ENCODE data around the gene CPNE8. TPM values are rescaled to one million over a fixed set of nuclear protein-coding genes. Genes with fewer than 3 reads are reported as not detected.
A peak's percentile ranks its signal among the peaks of the same experiment; 100 is the strongest.

The CPNE8 gene
- total RNA-seq, 1 donor from 2014 or later = 3.2 TPM

DNA sequence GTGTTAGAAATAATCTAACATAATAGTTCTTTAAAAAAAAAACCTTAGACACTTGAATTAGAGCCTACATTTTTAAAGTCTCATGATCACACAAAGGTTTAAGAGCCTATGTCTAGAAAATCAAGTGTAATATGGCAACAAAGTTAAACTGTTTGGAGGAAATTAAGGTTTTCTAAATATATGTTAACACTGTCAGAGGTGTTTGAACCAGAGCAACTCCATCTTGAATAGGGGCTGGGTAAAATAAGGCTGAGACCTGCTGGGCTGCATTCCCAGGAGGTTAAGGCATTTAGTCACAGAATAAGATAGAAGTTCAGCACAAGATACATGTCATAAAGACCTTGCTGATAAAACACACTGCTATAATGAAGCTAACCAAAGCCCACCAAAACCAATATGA lies 12.4 kb downstream of the CPNE8 start:
- Mint-ChIP-seq H3K4me1 (ENCODE audit: unreplicated experiment) (no peaks in the 10 kb centered on the region), H3K4me3 (no peak overlapping the region), H3K36me3 (no peaks in the 10 kb centered on the region), H3K27me3 (no peaks in the 10 kb centered on the region), H3K27ac (no peak overlapping the region), H3K9me3 (no peaks in the 10 kb centered on the region)
- TF ChIP-seq, protein P1, sequence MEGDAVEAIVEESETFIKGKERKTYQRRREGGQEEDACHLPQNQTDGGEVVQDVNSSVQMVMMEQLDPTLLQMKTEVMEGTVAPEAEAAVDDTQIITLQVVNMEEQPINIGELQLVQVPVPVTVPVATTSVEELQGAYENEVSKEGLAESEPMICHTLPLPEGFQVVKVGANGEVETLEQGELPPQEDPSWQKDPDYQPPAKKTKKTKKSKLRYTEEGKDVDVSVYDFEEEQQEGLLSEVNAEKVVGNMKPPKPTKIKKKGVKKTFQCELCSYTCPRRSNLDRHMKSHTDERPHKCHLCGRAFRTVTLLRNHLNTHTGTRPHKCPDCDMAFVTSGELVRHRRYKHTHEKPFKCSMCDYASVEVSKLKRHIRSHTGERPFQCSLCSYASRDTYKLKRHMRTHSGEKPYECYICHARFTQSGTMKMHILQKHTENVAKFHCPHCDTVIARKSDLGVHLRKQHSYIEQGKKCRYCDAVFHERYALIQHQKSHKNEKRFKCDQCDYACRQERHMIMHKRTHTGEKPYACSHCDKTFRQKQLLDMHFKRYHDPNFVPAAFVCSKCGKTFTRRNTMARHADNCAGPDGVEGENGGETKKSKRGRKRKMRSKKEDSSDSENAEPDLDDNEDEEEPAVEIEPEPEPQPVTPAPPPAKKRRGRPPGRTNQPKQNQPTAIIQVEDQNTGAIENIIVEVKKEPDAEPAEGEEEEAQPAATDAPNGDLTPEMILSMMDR (conservative IDR thresholded peaks at IDR 0.05) = no peak
- DNase-seq (ENCODE audit: extremely low spot score, unreplicated experiment) = no peak

DNA sequence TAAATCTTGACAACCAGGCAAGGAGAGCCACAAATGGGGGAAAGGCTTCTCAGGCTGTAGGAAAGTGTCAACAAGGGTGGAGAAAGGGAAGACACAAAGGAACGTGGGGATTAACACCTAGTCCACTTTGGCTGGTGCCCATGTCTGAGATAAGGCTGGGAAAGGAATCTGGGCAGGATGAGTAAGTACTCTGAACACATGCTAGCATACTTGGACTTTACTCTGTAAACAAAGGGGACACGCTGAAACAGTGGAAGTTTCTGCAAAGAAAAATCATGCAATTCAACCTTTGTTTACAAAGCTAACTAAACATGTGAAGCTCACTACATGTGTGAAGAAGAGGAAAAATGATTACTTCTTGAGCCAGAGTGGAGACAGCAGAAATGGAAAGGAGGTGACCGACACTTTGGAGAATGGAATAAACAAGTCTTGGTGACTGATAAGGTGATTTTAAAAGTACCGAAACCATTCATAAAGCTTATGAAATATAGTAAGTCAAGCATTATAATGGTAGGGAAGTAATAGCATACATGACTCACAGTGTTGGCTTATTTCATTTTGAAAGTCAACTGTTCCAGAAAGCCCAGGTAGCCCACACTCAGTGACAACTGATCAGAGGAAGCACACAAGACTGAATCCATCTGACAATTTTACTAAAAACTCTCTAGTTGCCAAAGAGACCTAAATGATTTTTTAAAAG lies 13.2 kb downstream of the CPNE8 start:
- H3K36me3 Mint-ChIP-seq = no peaks in the 10 kb centered on the region
- no peak overlapping the region for H3K4me3 Mint-ChIP-seq
- no peaks in the 10 kb centered on the region for H3K9me3 Mint-ChIP-seq
- no peaks in the 10 kb centered on the region for H3K4me1 Mint-ChIP-seq (ENCODE audit: unreplicated experiment)
- no peaks in the 10 kb centered on the region for H3K27me3 Mint-ChIP-seq
- no peak for DNase-seq (ENCODE audit: extremely low spot score, unreplicated experiment)
- TF ChIP-seq, protein P1 (conservative IDR thresholded peaks at IDR 0.05) = no peak
- peak overlapping the region; percentile 20 for H3K27ac Mint-ChIP-seq

DNA sequence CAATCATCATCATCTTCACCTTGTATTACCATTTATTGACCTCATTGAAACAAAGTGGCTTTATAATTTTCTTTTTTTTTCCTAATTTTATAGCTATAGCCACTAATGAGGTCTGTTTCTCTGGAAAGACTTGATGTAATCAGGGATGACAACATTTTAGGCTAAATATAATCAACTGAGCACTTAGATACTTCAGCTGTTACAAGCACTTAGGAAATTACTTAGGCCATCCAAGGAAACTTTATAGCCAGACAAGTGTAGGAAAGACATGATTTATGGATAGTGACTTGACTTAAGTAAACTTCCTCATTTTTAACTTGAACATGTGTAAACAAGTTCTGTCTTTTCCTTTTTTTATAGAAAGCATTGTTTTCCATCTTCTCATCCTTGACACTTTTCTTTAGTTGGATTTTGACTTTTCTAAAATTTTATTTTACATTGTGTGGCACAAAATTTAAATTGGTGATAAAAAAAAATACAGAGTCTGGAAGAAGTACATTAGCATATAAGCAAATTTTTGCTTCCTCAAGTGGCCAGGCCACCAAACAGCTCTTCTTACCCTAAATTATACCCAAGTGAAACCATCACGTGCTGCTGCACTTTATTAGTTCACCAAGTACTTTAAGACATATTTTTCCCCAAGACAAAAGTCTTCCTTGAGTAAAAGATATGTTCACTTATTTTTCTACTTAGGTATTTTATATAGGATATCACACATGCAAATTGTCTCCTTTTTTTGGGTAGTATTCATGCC lies 15.1 kb downstream of the CPNE8 start:
- Mint-ChIP-seq H3K36me3 (no peaks in the 10 kb centered on the region), H3K27me3 (no peaks in the 10 kb centered on the region), H3K4me3 (no peak overlapping the region), H3K4me1 (ENCODE audit: unreplicated experiment) (no peaks in the 10 kb centered on the region), H3K27ac (no peak overlapping the region), H3K9me3 (no peaks in the 10 kb centered on the region)
- no peak for DNase-seq (ENCODE audit: extremely low spot score, unreplicated experiment)
- TF ChIP-seq, protein P1 (conservative IDR thresholded peaks at IDR 0.05) = no peak

DNA sequence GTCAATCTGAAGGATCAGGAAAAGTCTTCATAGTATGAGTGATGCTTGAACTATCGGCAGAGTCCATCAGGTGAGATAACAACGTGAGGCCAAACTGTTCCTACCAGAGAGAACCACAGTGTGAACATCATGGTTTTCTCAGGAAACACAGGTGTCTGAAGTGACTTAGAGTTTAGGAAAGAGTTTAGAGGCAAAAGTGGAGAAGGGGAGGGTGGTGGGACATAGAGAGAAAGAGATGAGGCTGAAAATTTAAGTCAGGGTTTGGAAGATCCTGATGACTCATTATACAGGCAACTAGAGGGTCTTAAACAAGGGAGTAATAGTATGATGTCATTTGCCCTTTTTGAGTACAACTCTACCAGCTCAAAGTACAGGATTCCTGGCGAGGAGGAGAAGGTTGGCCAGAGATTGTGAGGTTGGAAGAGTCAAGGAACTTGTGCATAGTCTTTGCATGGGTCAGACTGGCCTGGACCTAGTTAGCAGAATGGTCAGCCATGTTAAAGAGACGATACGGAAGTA lies 16.0 kb downstream of the CPNE8 start:
- TF ChIP-seq, protein P1 (conservative IDR thresholded peaks at IDR 0.05) = no peak
- Mint-ChIP-seq H3K9me3 (no peaks in the 10 kb centered on the region), H3K36me3 (no peaks in the 10 kb centered on the region), H3K27ac (no peak overlapping the region), H3K4me3 (no peak overlapping the region), H3K27me3 (no peaks in the 10 kb centered on the region), H3K4me1 (ENCODE audit: unreplicated experiment) (no peaks in the 10 kb centered on the region)
- no peak for DNase-seq (ENCODE audit: extremely low spot score, unreplicated experiment)

DNA sequence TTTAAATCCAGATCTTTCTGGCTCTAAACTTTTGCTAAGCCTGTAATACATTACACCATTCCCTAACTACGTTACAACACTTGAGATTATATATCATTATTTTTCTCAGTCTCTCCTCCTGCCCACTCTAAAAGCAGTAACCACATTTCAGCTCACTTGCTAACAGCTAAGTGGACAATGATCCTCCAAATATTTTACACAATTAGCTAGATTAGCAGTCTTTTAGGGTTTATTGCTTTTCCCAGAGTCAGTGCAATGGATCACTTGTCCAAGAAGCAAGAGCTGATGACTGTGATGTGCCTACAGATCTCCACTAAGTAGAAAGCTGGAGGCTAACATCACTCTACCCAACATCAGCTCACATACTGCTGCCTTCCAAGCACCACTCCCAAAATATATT lies 17.6 kb downstream of the CPNE8 start:
- H3K36me3 Mint-ChIP-seq = no peaks in the 10 kb centered on the region

More for the DNA sequence above, 17.6 kb downstream of the CPNE8 start:
- Mint-ChIP-seq H3K4me3 (no peak overlapping the region), H3K27me3 (no peaks in the 10 kb centered on the region), H3K9me3 (no peaks in the 10 kb centered on the region), H3K4me1 (ENCODE audit: unreplicated experiment) (no peaks in the 10 kb centered on the region), H3K27ac (no peak overlapping the region)
- no peak for DNase-seq (ENCODE audit: extremely low spot score, unreplicated experiment)
- TF ChIP-seq, protein P1 (conservative IDR thresholded peaks at IDR 0.05) = no peak
